Measurements from ENCODE around the gene COL20A1.

DNA sequence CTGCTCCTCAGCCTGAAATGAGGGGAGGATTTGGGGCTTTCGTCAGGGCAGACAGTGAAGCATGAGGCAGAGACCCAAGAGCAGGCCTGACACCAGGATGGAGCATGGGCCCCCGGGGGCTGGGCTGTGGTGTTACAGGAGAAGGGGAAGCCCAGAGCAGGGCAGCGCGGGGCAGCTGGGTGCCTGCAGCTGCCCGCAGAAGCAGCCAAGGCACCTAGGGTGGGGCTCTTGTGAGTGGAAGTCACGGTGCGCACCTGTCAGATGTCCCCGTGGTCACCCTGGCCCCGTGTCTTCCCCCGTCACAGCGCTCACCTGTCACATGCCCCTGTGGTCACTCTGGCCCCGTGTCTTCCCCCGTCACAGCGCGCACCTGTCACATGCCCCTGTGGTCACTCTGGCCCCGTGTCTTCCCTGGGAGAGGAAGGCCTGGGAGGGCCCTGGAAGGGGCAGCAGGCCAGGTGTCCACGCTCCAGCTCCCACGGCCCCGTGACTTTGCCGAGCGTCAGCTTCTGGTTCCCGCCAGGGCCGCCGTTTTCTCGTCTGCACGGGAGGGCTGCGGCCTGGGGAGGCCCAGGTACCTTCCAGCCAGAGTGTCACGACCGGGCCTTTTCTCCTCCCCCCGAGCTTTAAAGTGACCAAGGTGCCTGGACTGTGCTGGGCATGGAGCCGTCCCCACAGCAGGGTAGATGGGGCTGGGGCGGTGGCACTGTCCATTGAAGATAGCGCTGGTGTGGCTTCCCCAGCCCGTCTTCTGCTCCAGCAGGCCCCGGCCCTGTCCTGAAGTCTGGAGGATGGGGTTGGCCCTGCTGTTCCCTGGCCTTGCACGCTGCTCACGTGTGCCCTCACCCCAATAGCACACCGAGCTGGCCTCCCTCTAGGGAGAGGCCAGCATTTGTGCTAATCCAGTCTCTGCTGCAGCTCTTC, 11.0 kb upstream of the COL20A1 start:
- TF ChIP-seq, protein P1, sequence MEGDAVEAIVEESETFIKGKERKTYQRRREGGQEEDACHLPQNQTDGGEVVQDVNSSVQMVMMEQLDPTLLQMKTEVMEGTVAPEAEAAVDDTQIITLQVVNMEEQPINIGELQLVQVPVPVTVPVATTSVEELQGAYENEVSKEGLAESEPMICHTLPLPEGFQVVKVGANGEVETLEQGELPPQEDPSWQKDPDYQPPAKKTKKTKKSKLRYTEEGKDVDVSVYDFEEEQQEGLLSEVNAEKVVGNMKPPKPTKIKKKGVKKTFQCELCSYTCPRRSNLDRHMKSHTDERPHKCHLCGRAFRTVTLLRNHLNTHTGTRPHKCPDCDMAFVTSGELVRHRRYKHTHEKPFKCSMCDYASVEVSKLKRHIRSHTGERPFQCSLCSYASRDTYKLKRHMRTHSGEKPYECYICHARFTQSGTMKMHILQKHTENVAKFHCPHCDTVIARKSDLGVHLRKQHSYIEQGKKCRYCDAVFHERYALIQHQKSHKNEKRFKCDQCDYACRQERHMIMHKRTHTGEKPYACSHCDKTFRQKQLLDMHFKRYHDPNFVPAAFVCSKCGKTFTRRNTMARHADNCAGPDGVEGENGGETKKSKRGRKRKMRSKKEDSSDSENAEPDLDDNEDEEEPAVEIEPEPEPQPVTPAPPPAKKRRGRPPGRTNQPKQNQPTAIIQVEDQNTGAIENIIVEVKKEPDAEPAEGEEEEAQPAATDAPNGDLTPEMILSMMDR (conservative IDR thresholded peaks at IDR 0.05 in 1 of 2, IDR thresholded peaks at IDR 0.05 in 1 of 2; ENCODE audit: low read depth in 1 of 2, low read length in 2 of 2), result no peak
- no peak for TF ChIP-seq EZH2 (IDR thresholded peaks at IDR 0.05; ENCODE audit: low read length, missing control alignments)

Data from fibroblast of lung (primary cell).